Activated CD8-positive, alpha-beta memory T cell treated with anti-CD3 and anti-CD28 coated beads, Interleukin-2, amount 50 U/mL, for 24 hours (primary cell): Measurements from ENCODE around the gene ASPRV1.
"Not testable (repeated sequence)": the region's sequence is repeated elsewhere in the genome, so short reads cannot be mapped to it uniquely, and the experiment has no call there.

Source experiments
- DNase-seq: peaks from one replicate; pipeline ENCODE4 v3.0.0-alpha.2; 2020; ENCODE audit errors: extremely low read depth

Gene ASPRV1

DNA sequence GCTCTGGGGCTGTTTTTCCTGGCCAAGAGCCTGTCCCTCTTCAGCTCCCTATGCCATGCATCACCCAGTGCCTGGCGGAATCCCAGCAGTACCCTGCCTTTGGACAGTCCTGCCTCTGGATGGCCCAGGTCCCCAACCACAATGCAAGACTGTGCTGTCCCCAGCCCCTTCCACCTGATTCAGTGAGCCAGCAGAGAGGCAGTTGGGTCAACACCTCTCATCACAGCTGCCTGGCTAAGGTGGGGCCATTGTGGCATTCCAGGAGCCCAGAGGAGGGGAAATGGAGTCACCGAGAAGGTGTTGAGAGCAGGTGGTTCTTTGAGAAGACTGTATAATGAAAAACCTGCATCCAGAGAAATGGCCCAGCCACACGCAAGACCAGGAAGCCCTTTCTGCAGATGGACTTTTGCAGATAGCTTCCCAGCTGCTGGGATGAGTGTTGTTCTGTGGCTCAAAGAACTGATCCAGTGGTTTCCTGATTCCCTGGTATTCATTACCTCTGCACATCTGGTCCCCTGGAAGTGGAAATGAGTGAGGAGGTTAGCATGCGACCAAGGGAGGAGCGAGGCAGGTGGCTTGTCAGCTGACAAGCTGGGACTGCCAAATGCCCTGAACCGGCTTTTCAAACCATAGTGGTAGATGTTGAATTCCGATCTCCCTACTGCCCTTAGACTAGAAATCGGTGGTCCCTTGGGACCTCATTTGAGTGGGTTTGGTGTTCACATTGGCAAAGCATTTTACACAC lies 1.7 kb upstream of the ASPRV1 start:
- no peak for DNase-seq

DNA sequence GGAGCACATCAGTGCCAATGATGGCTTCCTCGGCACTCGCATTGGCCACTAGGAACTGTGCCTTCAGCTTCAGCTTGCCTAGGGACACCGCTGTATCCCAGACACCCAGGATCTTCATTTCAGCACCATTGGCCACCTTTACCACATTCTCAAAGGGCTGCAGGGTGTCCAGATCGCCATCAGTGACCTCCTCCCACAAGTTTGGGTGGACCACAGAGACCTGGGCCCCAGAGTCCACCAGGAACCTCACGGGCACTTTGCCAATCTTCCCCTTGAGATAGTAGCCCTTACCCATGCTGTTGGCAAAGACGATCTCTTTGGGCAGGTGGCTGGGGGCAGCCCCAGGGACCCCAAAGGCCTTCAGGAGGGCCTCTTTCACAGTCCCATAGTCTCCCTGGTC lies 610 bp downstream of the ASPRV1 start:
- no peak for DNase-seq

- DNase-seq: no peak
Observed at GRCh38 chr2:69959425-69959824, 2.0 kb downstream of the ASPRV1 start.

GRCh38 chr2:69958480-69958879 lies 3.0 kb downstream of the ASPRV1 start:
- no peak for DNase-seq

GRCh38 chr2:69957965-69958364 lies 3.5 kb downstream of the ASPRV1 start:
- no peak for DNase-seq

- no peak for DNase-seq
Observed at GRCh38 chr2:69956475-69956979, 4.9 kb downstream of the ASPRV1 start.

DNA sequence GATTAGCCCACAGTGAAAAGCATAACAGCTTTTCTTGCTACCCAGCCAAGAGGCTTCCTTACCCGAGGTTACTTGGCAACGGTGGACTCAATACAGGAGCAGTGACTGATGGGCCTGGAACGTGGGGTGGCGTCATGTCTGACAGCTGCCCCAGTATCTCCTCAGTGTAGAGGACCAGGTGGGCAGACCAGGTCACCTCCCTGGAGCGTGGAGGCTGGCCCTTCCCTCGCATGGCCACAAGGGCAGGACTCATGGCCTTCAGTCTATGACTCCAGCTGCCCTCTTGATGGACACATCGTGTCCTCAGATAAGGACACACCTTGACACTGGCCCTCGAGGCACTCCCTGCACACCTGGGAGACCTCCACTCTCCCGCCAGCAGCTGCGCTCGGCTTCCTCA lies 6.4 kb downstream of the ASPRV1 start:
- DNase-seq: no peak

DNA sequence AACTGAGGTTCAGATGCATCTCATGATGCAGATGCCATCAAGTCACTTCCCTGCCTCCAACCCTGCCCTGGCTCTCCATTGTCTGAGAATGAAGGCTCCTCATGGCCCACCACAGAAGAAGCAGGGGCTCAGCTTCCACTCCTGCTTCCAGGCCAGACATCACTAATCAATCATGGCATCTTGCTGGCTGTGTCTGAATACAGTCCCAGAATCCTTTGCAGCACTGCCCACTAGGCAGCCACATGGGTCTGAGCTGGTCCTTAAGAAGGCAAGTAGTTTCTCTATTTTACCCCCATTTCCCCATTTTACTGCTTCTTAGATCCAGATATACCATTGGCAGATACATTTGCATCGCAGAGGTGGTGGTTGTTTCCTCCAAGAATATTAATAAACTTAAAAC lies 7.3 kb downstream of the ASPRV1 start:
- DNase-seq: no peak

DNA sequence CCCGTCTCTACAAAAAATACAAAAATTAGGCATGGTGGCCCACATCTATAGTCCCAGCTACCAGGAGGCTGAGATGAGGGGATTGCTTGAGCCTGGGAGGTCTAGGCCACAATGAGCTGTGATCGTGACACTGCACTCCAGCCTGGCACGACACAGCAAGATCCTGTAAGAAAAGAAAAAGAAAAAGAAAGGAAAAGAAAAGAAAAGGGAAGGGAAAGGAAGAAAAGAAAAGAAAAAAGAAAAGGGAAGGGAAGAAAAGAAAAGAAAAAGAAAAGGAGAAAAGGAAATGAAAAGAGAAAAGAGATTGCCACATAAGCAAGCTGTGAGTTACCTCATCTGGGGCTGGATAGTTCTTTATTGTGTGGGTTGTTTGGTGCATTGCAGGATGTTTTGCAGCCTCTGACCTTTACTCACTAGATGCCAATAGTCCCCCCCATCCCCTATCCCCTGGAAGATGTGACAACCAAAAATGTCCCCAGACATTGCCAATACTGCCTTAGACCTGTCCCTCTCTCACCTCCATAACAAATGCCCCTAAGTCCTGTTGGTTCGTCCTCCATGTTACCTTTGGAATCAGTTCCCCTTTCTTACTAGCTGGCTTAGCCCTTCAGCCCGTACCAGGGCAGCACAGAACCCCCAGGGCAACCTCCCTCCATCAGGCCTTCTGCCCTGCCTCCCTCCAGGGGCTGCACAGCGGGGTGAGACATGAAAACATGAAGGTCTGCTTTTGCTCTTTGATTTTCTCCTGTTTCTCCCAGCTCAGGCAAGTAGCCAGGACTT lies 8.9 kb downstream of the ASPRV1 start:
- no peak for DNase-seq

DNA sequence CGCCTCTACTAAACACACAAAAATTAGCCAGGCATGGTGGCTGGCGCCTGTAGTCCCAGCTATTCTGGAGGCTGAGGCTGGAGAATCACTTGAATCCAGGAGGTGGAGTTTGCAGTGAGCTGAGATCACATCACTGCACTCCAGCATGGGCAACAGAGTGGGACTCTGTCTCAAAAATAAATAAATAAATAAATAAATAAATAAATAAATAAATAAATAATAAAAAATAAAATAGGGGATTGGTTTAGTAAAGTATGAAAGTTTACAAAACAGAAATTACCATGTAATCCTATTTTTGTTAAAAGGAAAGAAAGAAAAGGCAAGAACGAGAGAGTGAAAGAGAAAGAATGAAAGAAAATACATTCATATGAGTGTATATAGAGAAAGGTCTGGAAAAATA lies 10.8 kb downstream of the ASPRV1 start:
- not testable (repeated sequence) for DNase-seq

GRCh38 chr2:69950241-69950640 lies 11.2 kb downstream of the ASPRV1 start:
- no peak for DNase-seq

- no peak for DNase-seq
Observed at GRCh38 chr2:69948963-69949645, 12.3 kb downstream of the ASPRV1 start.

GRCh38 chr2:69948032-69948962 lies 13.1 kb downstream of the ASPRV1 start:
- no peak for DNase-seq

DNA sequence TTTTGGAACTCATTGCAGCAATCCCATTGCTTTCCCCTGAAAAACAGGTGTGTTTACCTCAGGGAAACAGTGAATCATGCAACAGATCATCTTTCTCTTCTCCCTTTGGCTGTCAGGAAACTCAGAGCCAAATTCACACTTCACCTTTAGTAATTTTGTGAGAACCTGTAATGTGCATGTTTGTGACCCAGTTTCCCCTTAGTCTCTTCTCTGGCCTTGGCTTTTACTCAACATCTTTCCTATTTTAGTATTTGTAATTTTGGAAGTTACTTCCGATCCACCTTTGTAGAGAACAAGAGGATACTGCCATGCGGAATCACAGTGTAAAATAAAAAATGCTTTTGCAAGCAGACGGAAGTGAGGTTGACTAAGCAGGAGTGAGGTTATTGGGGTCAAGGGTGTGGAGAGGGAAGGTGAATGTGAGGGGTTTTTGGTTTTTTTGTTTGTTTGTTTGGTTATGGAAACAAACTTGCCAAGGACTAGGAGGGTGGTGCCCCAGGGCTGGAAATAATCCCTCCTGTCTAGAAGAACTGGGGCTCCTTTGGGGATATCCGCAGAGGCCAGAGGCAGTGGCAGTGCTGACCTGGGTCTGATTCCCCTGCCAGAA lies 14.0 kb downstream of the ASPRV1 start:
- no peak for DNase-seq

GRCh38 chr2:69946351-69947324 lies 14.8 kb downstream of the ASPRV1 start:
- DNase-seq: no peak

- no peak for DNase-seq
Observed at GRCh38 chr2:69945941-69946340, 15.5 kb downstream of the ASPRV1 start.

DNA sequence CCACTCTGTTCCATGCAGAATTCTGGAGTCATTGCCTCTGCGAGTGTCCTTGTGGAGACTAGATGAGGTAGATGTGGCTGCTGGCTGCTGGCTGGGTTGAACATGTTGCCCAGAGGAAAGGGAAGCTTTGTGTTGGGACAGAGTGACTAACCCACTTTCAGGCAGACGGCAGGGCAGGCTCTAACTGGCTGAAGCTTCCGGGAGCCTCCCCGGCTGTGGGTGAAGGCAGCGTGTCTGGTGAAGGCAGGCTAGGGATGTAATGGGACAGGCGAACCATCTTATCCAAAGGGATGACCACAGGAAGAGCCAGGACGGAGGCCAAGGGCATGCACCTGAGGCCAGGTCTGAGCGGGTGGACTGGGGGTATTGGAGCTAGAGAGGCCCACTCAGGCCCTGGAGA lies 16.0 kb downstream of the ASPRV1 start:
- DNase-seq: no peak

DNA sequence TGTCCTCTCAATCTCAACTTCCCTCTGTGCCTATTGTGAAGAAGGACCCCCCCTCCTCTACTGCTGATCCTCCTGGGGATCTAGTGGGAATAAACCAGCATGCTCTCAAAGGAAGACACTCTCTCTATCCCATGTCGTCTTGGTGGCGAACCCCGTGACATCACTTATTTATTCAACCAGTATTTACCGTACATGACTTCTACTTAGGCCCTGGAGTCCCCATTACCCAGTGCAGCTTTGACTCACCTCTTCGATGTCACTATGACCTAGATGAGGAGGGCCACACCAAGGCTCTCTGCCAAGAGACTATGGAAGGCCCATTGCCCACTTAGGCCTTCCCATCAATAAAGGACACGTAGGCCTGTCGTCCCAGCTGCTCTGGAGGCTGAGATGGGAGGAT lies 16.7 kb downstream of the ASPRV1 start:
- DNase-seq: no peak

DNA sequence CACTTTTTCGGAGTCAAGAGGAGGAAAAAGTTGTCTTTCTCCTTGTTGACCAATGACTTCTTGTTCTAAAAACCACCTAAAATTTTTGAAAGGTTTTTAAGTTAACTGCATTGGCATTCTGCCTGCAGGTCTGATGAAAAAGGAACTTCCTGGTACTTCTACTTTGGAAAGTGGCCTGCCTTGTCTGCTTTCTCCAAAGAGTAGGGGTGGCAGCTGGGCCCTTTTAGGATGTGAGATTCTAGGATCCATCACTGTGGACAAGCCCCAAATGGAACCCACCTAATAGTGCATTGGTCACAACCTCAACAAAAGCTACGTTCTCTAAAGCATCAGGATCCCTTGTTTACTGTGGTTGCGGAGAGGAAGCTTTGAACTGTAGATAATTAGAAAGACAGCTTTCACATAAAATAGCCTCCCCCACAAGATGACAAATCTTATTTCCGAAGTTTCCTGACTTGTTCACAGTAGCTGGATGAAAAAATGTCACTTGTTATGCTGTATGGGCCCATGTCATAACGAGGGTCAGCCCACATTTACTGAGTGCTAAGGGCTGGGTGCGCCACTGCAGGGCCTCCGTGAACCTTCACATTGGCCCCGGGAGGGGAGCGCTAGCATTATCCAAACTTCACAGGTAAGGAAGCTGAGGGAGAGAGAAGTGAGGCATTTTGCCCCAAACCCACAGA lies 17.4 kb downstream of the ASPRV1 start:
- no peak for DNase-seq
